Measurements from ENCODE around the gene NCS1. TPM values are rescaled to one million over a fixed set of nuclear protein-coding genes. Genes with fewer than 3 reads are reported as not detected.

The NCS1 gene
- total and polyA plus RNA-seq, 2 of the 8 experiments (the other 6 are each of a cell fraction or from before 2014, with no cell fraction given) = 34.7 to 47.6 TPM

DNA sequence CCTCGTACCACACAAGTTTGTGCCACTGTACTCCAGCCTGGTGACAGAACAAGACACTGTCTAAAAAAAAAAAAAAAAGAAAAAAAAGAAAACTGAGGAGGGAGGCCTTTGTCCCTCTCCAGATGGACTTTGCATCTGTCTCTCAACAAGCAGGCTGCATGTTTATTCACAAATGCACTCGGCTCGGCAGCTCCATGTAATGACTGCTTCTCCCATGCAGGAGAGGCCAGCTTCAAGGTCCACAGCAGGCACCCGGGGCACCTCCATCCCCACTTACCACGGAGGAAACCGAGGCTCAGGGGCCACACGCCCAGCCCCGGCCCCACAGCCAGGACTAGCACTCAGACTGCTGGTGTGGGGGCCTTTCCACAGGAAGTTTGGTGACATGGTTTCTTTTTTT is 13.1 kb upstream of the NCS1 start (continued):
- TF ChIP-seq, protein P1, sequence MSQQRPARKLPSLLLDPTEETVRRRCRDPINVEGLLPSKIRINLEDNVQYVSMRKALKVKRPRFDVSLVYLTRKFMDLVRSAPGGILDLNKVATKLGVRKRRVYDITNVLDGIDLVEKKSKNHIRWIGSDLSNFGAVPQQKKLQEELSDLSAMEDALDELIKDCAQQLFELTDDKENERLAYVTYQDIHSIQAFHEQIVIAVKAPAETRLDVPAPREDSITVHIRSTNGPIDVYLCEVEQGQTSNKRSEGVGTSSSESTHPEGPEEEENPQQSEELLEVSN (IDR thresholded peaks at IDR 0.05) = no peak

All from H1 (cell line).